GM21576 (cell line): ENCODE results near the gene NLGN4Y.

Experiments used
- ATAC-seq: cut with Tn5 transposase; IDR thresholded peaks from one replicate; pipeline ENCODE4 v1.9.1; 2021; ENCODE audit warnings: mild to moderate bottlenecking, moderate library complexity; ENCODE audit not compliant: unreplicated experiment

Gene NLGN4Y

GRCh38 chrY:14644157-14644952 lies 120.0 kb downstream of the NLGN4Y start:
- ATAC-seq = no peak

GRCh38 chrY:14679181-14679580 lies 154.9 kb downstream of the NLGN4Y start:
- no peak for ATAC-seq

GRCh38 chrY:14694543-14694942 lies 170.2 kb downstream of the NLGN4Y start:
- ATAC-seq = no peak

GRCh38 chrY:14708158-14708557 lies 183.8 kb downstream of the NLGN4Y start:
- ATAC-seq = no peak

- no peak for ATAC-seq
Observed at GRCh38 chrY:14741596-14741995, 217.3 kb downstream of the NLGN4Y start.

- ATAC-seq = no peak
Observed at GRCh38 chrY:14748329-14748728, 224.0 kb downstream of the NLGN4Y start.

- ATAC-seq = no peak
Observed at GRCh38 chrY:14755571-14755970, 231.2 kb downstream of the NLGN4Y start.

GRCh38 chrY:14762903-14763302 lies 238.6 kb downstream of the NLGN4Y start:
- ATAC-seq = no peak

GRCh38 chrY:14763600-14763999 lies 239.3 kb downstream of the NLGN4Y start:
- no peak for ATAC-seq

- ATAC-seq = no peak
Observed at GRCh38 chrY:14778208-14778607, 253.9 kb downstream of the NLGN4Y start.

- no peak for ATAC-seq
Observed at GRCh38 chrY:14793104-14793503, 268.8 kb downstream of the NLGN4Y start.

- no peak for ATAC-seq
Observed at GRCh38 chrY:14793674-14794073, 269.3 kb downstream of the NLGN4Y start.

- ATAC-seq = no peak
Observed at GRCh38 chrY:14798010-14798409, 273.7 kb downstream of the NLGN4Y start.

GRCh38 chrY:14801096-14801495 lies 276.8 kb downstream of the NLGN4Y start:
- ATAC-seq = no peak

GRCh38 chrY:14802125-14802524 lies 277.8 kb downstream of the NLGN4Y start:
- ATAC-seq = no peak

- ATAC-seq = no peak
Observed at GRCh38 chrY:14804041-14804440, 279.7 kb downstream of the NLGN4Y start.

GRCh38 chrY:14818452-14818851 lies 294.1 kb downstream of the NLGN4Y start:
- no peak for ATAC-seq

GRCh38 chrY:14822201-14822600 lies 297.9 kb downstream of the NLGN4Y start:
- ATAC-seq = no peak

- no peak for ATAC-seq
Observed at GRCh38 chrY:14822906-14823305, 298.6 kb downstream of the NLGN4Y start.

- no peak for ATAC-seq
Observed at GRCh38 chrY:14824583-14824982, 300.3 kb downstream of the NLGN4Y start.

GRCh38 chrY:14825728-14826127 lies 301.4 kb downstream of the NLGN4Y start:
- no peak for ATAC-seq

- no peak for ATAC-seq
Observed at GRCh38 chrY:14828531-14828930, 304.2 kb downstream of the NLGN4Y start.

- ATAC-seq = no peak
Observed at GRCh38 chrY:14829366-14829885, 305.1 kb downstream of the NLGN4Y start.
